Upper lobe of left lung (tissue), 4 donors: ENCODE data around the gene MYO1E.

ENCODE experiments used
- CTCF ChIP-seq, 6 experiments: fragments of 450-650 bp in 4 of 6; fragments of 200-600 bp in 2 of 6; sonication (generic) in 2 of 6; IDR thresholded peaks; one replicate each; pipeline ENCODE4 v1.5.1; 2016 to 2019; ENCODE audit warnings: antibody characterized with exemption in 6 of 6
- POLR2A ChIP-seq, 4 donors: fragments of 450-650 bp; IDR thresholded peaks; one replicate each; pipeline ENCODE4 v1.5.1; 2016 to 2017; ENCODE audit warnings: antibody characterized with exemption in 4 of 4, mild to moderate bottlenecking in 2 of 4
- POLR2AphosphoS5 ChIP-seq, 2 donors: sonication (generic); formaldehyde crosslinking; IDR thresholded peaks; one replicate each; pipeline ENCODE4 v1.5.1; 2017; ENCODE audit warnings: antibody characterized with exemption in 2 of 2

- TF ChIP-seq POLR2AphosphoS5 (IDR thresholded peaks at IDR 0.05) (no peak), CTCF (IDR thresholded peaks at IDR 0.05) (no peak), POLR2A (IDR thresholded peaks at IDR 0.05) (no peak)
Observed at GRCh38 chr15:59311195-59311594, 61.5 kb downstream of the MYO1E start.
